ENCODE data around the gene PDGFRB. TPM values are rescaled to one million over a fixed set of nuclear protein-coding genes. Genes with fewer than 3 reads are reported as not detected.
A peak's percentile ranks its signal among the peaks of the same experiment; 100 is the strongest.

PDGFRB gene
- total and polyA plus RNA-seq, 9 of the 15 experiments (the other 6 are each of a cell fraction or from before 2014, with no cell fraction given), result 0.01 to 1.5 (median 0.09) TPM; not detected in 3

DNA sequence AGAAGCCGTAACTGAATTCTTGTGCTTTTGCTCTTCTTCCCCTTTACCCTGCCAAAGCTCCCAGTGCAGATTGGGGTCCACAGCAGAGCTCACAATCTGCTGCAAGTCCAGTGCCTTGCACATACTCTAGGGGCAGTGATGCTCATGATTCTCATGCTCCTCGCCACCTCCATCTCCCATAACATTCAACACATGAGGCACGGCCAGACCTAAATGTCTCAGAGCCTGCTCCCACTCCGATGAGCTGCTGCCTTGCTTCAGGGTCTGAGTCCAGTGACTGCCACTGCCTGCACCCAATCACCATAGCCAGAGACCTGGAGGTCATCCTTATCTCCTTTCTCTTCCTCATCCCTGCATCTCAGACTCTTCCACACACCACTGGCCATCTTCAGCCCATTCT lies 79.8 kb downstream of the PDGFRB start (continued):
- TF ChIP-seq GABPB1 (CRISPR knock-in tag; IDR thresholded peaks at IDR 0.05) (no peak), CTBP1 (IDR thresholded peaks at IDR 0.05; ENCODE audit: borderline replicate concordance) (0 out of 2 replicates have a peak, but pooled peaks have one; percentile 25), ZNF282 (CRISPR knock-in tag; IDR thresholded peaks at IDR 0.05) (no peak), BMI1 (IDR thresholded peaks at IDR 0.05; ENCODE audit: low read length) (no peak), RAD21 (CRISPR knock-in tag; conservative IDR thresholded peaks at IDR 0.05 in 1 of 2, IDR thresholded peaks at IDR 0.05 in 1 of 2) (peak in 1 of 2 experiments; percentile 42; a peak in 2 of 4 replicates), TCFL5 (CRISPR knock-in tag; conservative IDR thresholded peaks at IDR 0.05) (no peak)
- TF ChIP-seq, protein P1, sequence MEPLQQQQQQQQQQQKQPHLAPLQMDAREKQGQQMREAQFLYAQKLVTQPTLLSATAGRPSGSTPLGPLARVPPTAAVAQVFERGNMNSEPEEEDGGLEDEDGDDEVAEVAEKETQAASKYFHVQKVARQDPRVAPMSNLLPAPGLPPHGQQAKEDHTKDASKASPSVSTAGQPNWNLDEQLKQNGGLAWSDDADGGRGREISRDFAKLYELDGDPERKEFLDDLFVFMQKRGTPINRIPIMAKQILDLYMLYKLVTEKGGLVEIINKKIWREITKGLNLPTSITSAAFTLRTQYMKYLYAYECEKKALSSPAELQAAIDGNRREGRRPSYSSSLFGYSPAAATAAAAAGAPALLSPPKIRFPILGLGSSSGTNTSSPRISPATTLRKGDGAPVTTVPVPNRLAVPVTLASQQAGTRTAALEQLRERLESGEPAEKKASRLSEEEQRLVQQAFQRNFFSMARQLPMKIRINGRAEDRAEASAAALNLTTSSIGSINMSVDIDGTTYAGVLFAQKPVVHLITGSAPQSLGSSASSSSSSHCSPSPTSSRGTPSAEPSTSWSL (CRISPR knock-in tag; IDR thresholded peaks at IDR 0.05; ENCODE audit: borderline replicate concordance), result no peak
- TF ChIP-seq, protein P2, sequence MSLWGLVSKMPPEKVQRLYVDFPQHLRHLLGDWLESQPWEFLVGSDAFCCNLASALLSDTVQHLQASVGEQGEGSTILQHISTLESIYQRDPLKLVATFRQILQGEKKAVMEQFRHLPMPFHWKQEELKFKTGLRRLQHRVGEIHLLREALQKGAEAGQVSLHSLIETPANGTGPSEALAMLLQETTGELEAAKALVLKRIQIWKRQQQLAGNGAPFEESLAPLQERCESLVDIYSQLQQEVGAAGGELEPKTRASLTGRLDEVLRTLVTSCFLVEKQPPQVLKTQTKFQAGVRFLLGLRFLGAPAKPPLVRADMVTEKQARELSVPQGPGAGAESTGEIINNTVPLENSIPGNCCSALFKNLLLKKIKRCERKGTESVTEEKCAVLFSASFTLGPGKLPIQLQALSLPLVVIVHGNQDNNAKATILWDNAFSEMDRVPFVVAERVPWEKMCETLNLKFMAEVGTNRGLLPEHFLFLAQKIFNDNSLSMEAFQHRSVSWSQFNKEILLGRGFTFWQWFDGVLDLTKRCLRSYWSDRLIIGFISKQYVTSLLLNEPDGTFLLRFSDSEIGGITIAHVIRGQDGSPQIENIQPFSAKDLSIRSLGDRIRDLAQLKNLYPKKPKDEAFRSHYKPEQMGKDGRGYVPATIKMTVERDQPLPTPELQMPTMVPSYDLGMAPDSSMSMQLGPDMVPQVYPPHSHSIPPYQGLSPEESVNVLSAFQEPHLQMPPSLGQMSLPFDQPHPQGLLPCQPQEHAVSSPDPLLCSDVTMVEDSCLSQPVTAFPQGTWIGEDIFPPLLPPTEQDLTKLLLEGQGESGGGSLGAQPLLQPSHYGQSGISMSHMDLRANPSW (CRISPR knock-in tag; IDR thresholded peaks at IDR 0.05), result no peak
- TF ChIP-seq, protein P3, sequence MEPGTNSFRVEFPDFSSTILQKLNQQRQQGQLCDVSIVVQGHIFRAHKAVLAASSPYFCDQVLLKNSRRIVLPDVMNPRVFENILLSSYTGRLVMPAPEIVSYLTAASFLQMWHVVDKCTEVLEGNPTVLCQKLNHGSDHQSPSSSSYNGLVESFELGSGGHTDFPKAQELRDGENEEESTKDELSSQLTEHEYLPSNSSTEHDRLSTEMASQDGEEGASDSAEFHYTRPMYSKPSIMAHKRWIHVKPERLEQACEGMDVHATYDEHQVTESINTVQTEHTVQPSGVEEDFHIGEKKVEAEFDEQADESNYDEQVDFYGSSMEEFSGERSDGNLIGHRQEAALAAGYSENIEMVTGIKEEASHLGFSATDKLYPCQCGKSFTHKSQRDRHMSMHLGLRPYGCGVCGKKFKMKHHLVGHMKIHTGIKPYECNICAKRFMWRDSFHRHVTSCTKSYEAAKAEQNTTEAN (CRISPR knock-in tag; IDR thresholded peaks at IDR 0.05), result no peak
